GM10248 (cell line): Measurements from ENCODE around the gene MTCH1.

ENCODE experiments used
- CTCF ChIA-PET: fragments of 300-600 bp; sonication (Branson Sonifier 250); formaldehyde crosslinking; extraction: SDS; loops from one replicate; lab custom pipeline; 2021; ENCODE audit warnings: antibody characterized with exemption; lab: Yijun Ruan, JAX
- POLR2A ChIA-PET: fragments of 350-650 bp; sonication (Branson Sonifier 250); formaldehyde crosslinking; extraction: SDS; loops from one replicate; lab custom pipeline; 2020; ENCODE audit warnings: antibody characterized with exemption; lab: Yijun Ruan, JAX
- DNase-seq: peaks from one replicate; pipeline ENCODE4 v3.0.0; 2012; ENCODE audit errors: extremely low spot score
- CTCF ChIP-seq: IDR thresholded peaks from 2 replicates; pipeline ENCODE4 v1.5.1; 2012; ENCODE audit warnings: mild to moderate bottlenecking, low read depth; ENCODE audit errors: extremely low read depth, missing control alignments, control extremely low read depth

MTCH1 gene

DNA sequence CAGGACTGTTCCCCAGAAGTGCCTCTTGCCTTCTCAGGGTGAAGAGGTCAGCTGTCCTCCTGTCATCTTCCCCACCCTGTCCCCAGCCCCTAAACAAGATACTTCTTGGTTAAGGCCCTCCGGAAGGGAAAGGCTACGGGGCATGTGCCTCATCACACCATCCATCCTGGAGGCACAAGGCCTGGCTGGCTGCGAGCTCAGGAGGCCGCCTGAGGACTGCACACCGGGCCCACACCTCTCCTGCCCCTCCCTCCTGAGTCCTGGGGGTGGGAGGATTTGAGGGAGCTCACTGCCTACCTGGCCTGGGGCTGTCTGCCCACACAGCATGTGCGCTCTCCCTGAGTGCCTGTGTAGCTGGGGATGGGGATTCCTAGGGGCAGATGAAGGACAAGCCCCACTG, 21.6 kb downstream of the MTCH1 start:
- TF ChIP-seq CTCF = no peak
- CTCF ChIA-PET = interaction anchor here (0.6 to 4.0 kb wide), 10 partner anchors 8 to 246 kb away, joined by 3 to 15 read pairs (median 4); partner anchors contain the start of genes C6orf89, MTCH1 and PI16
- POLR2A ChIA-PET = interaction anchor here (0.5 kb wide), 1 partner anchor 100 kb away, joined by 4 read pairs; no protein-coding TSS in a partner anchor
- no peak for DNase-seq

GRCh38 chr6:36963451-36964290, 22.3 kb downstream of the MTCH1 start:
- CTCF ChIA-PET = interaction anchor here (0.6 to 4.0 kb wide), 14 partner anchors 8 to 247 kb away, joined by 3 to 15 read pairs (median 3); partner anchors contain the start of genes C6orf89, MTCH1 and PI16
- DNase-seq = peak; percentile 63
- TF ChIP-seq CTCF = no peak
- POLR2A ChIA-PET = no interaction called here

GRCh38 chr6:36962874-36963273, 23.1 kb downstream of the MTCH1 start:
- peak; percentile 91 for DNase-seq
- TF ChIP-seq CTCF = no peak
- ChIA-PET CTCF (interaction anchor here (0.8 to 2.5 kb wide), 7 partner anchors 9 to 181 kb away, joined by 3 to 8 read pairs (median 7); partner anchors contain the start of gene PI16), POLR2A (no interaction called here)

DNA sequence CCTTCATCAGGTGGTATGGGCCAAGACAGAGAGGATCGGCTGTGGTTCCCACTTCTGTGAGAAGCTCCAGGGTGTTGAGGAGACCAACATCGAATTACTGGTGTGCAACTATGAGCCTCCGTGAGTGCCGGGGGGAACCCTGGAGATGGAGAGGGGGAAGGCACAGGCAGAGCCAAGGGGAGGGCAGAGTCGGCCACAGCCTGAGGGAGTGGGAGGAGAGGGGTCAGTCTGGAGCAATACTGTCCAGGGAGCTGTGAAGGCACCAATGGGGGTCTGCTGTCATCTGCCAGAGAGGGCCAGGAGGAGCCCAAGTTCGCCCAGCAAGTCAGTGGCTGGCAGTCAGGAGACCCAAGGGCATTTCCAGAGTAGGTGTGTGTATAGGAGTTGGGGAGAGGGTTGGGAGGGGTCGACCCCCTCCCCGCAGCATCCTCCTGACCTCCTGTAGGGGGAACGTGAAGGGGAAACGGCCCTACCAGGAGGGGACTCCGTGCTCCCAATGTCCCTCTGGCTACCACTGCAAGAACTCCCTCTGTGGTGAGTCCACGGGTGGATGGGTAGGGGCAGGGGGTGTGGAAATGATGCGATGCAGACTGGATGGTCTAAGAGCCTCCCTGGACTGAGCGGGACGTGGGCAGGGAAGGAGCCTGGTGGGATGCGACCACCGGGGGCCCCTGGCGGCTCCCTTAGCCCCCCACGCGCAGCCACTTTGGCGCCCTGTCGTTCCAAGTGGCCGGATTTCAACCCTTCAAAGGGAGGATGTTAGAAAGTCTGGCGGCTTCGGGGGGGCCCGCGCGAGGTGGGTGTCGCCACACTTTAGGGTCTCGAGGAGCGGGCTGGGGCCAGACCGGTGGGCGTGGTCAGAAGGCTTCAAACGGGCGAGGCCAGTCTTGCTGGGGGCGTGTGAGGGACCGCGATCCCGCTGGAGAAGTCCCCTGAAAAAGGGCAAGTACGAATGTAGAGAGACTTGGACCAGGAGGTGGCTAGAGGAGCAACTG, 24.3 kb downstream of the MTCH1 start:
- CTCF ChIA-PET = no interaction called here
- TF ChIP-seq CTCF = no peak
- POLR2A ChIA-PET = no interaction called here
- DNase-seq = no peak

DNA sequence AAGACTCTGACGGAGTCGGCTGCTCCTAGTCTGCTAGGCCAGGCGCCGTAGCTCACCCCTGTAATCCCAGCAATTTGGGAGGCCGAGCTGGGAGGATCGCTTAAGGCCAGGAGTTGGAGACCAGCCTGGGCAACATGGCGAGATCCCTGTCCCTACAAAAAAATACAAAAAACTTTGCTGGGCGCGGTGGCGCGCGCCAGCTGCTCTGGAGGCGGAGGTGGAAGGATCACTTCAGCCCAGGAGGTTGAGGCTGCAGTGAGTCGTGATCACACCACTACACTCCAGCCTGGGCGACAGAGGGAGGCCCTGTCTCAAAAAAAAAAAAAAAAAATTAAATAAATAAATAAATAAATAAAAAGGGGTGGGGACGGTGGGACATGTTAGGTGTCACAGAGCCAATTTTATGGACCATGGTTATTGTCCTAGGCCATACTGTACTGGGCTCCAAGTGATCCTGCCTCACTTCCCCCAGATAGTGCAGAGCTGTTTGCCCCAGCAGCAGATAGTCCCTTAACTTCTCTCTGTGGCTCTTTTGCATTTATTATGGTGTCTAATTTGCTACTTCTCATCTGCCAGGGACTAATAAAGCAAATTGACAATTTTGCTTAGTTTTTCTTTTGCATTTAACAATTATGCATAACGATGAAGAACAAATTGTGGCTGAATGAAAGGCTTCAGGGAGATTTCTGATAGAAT, 26.3 kb downstream of the MTCH1 start:
- CTCF ChIA-PET = no interaction called here
- DNase-seq = no peak
- POLR2A ChIA-PET = interaction anchor here (0.7 kb wide), 1 partner anchor 11 kb away, joined by 3 read pairs; no protein-coding TSS in a partner anchor
- TF ChIP-seq CTCF = no peak
